ENCODE measurements around the gene KNDC1. TPM values are rescaled to one million over a fixed set of nuclear protein-coding genes. Genes with fewer than 3 reads are reported as not detected.

KNDC1 gene
- total and polyA plus RNA-seq, 2 donors (not counting 3 experiments of a cell fraction or from before 2014, with no cell fraction given) = not detected

- Histone ChIP-seq H3K27me3 (ENCODE audit: control insufficient read depth in 2 of 2, insufficient read depth in 2 of 2, low read length in 2 of 2) (no peaks in the 10 kb centered on the region), H3K9ac (replicated peaks; ENCODE audit: extremely low read depth, insufficient read depth, low read length) (no peak overlapping the region), H3K79me2 (ENCODE audit: control insufficient read depth, insufficient read depth, low read length) (no peaks in the 10 kb centered on the region), H3K27ac (ENCODE audit: insufficient read depth, low read depth, low read length) (no peak overlapping the region), H3K9me3 (replicated peaks; ENCODE audit: control insufficient read depth, insufficient read depth, low read length) (no peaks in the 10 kb centered on the region), H3K36me3 (ENCODE audit: control insufficient read depth in 2 of 2, extremely low read depth in 1 of 2, insufficient read depth in 2 of 2, low read length in 2 of 2) (no peaks in the 10 kb centered on the region), H3K4me3 (replicated peaks in 1 of 3; ENCODE audit: insufficient read depth in 1 of 3, low read depth in 1 of 3, low read length in 3 of 3) (no peak overlapping the region), H4K20me1 (replicated peaks; ENCODE audit: control insufficient read depth, extremely low read depth, insufficient read depth, low read length) (no peaks in the 10 kb centered on the region), H3K4me2 (ENCODE audit: insufficient read depth, low read length) (no peak overlapping the region), H2AFZ (ENCODE audit: low read depth, low read length) (no peak overlapping the region), H3K9me1 (replicated peaks; ENCODE audit: control insufficient read depth, extremely low read depth, insufficient read depth, low read length) (no peaks in the 10 kb centered on the region), H3K4me1 (ENCODE audit: control insufficient read depth, extremely low read depth, insufficient read depth, low read length) (no peaks in the 10 kb centered on the region)
- FAIRE-seq (no peak), DNase-seq (ENCODE audit: low read depth, low spot score) (no peak)
- dilution Hi-C loops (cut with MboI; ENCODE audit: extremely low pct_ligation_motif_present, low sequenced_read_pairs) = no loop called here
- no TSS peak for BruUV-seq (replicated peaks)
- ChIA-PET POLR2A (no interaction called here), CTCF (no interaction called here)
- intact Hi-C loops (cut with micrococcal nuclease) = no loop called here
- TF ChIP-seq POLR2A (IDR thresholded peaks at IDR 0.05; ENCODE audit: low read depth, low read length) (no peak), POLR2AphosphoS5 (IDR thresholded peaks at IDR 0.05; ENCODE audit: insufficient read depth, low read depth, low read length) (no peak), MAX (IDR thresholded peaks at IDR 0.05; ENCODE audit: insufficient read depth, insufficient read length) (no peak), FOS (IDR thresholded peaks at IDR 0.05; ENCODE audit: borderline replicate concordance, insufficient read depth, low read length) (no peak), MYC (IDR thresholded peaks at IDR 0.05; ENCODE audit: low read depth, low read length) (no peak), JUN (IDR thresholded peaks at IDR 0.05; ENCODE audit: borderline replicate concordance, insufficient read depth, insufficient read length, low read depth) (no peak), GATA2 (IDR thresholded peaks at IDR 0.05; ENCODE audit: insufficient read depth, insufficient read length, low read depth, low read length) (no peak), EZH2 (IDR thresholded peaks at IDR 0.05; ENCODE audit: borderline replicate concordance, low read depth, low read length, severe bottlenecking) (no peak)
- TF ChIP-seq, protein P1, sequence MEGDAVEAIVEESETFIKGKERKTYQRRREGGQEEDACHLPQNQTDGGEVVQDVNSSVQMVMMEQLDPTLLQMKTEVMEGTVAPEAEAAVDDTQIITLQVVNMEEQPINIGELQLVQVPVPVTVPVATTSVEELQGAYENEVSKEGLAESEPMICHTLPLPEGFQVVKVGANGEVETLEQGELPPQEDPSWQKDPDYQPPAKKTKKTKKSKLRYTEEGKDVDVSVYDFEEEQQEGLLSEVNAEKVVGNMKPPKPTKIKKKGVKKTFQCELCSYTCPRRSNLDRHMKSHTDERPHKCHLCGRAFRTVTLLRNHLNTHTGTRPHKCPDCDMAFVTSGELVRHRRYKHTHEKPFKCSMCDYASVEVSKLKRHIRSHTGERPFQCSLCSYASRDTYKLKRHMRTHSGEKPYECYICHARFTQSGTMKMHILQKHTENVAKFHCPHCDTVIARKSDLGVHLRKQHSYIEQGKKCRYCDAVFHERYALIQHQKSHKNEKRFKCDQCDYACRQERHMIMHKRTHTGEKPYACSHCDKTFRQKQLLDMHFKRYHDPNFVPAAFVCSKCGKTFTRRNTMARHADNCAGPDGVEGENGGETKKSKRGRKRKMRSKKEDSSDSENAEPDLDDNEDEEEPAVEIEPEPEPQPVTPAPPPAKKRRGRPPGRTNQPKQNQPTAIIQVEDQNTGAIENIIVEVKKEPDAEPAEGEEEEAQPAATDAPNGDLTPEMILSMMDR (IDR thresholded peaks at IDR 0.05; ENCODE audit: extremely low read depth in 1 of 2, insufficient read depth in 1 of 2, low read depth in 1 of 2, low read length in 2 of 2) = no peak
Observed at GRCh38 chr10:133198206-133198605, 38.2 kb downstream of the KNDC1 start.
